Erythroblast (primary cell): ENCODE data around the gene SLC38A5.

Experiments used
- GATA1 ChIP-seq: IDR thresholded peaks from 2 replicates; pipeline ENCODE4 v1.6.1; 2011; ENCODE audit warnings: low read depth, mild to moderate bottlenecking, control low read depth, low read length, moderate library complexity
- POLR2A ChIP-seq: IDR thresholded peaks from 2 replicates; pipeline ENCODE4 v1.6.1; 2011; ENCODE audit warnings: mild to moderate bottlenecking, low read length

GRCh38 chrX:48461830-48462229 is 8.2 kb downstream of the SLC38A5 start:
- TF ChIP-seq POLR2A (no peak), GATA1 (no peak)
